Smooth muscle cell (in vitro differentiated cells): Measurements from ENCODE around the gene ERBB3. TPM values are rescaled to one million over a fixed set of nuclear protein-coding genes. Genes with fewer than 3 reads are reported as not detected.

Experiments
- DNase-seq: peaks from one replicate; lab custom pipeline; 2025; ENCODE audit not compliant: unreplicated experiment; lab: John Stamatoyannopoulos, UW
- H2AFZ ChIP-seq: fragments of 200-600 bp; sonication (generic); 2 replicates; pipeline ENCODE4 v1.6.0; 2016; ENCODE audit warnings: antibody characterized with exemption, low read depth, mild to moderate bottlenecking
- H3F3A ChIP-seq: fragments of 200-600 bp; sonication (generic); 2 replicates; pipeline ENCODE4 v1.6.0; 2017; ENCODE audit warnings: antibody characterized with exemption, low read depth
- H3K27ac ChIP-seq: fragments of 200-600 bp; sonication (generic); 2 replicates; pipeline ENCODE4 v1.5.1; 2016; ENCODE audit warnings: low read depth, mild to moderate bottlenecking
- H3K27me3 ChIP-seq: fragments of 200-600 bp; sonication (generic); 2 replicates; pipeline ENCODE4 v1.6.1; 2016; ENCODE audit warnings: low read depth, mild to moderate bottlenecking
- H3K36me3 ChIP-seq: fragments of 200-600 bp; sonication (generic); 2 replicates; pipeline ENCODE4 v1.5.1; 2016; ENCODE audit warnings: low read depth
- H3K4me1 ChIP-seq: fragments of 200-600 bp; sonication (generic); 2 replicates; pipeline ENCODE4 v1.5.1; 2016; ENCODE audit warnings: low read depth
- H3K4me2 ChIP-seq: fragments of 200-600 bp; sonication (generic); 2 replicates; pipeline ENCODE4 v1.6.0; 2016; ENCODE audit warnings: mild to moderate bottlenecking
- H3K4me3 ChIP-seq: fragments of 200-600 bp; sonication (generic); 2 replicates; pipeline ENCODE4 v1.5.1; 2016; ENCODE audit warnings: mild to moderate bottlenecking
- H3K79me2 ChIP-seq: fragments of 200-600 bp; sonication (generic); 2 replicates; pipeline ENCODE4 v1.6.0; 2016; ENCODE audit warnings: low read depth, mild to moderate bottlenecking
- H3K9ac ChIP-seq: fragments of 200-600 bp; sonication (generic); 2 replicates; pipeline ENCODE4 v1.6.0; 2016; ENCODE audit warnings: low read depth
- H3K9me3 ChIP-seq: fragments of 200-600 bp; sonication (generic); replicated peaks from 2 replicates; pipeline ENCODE4 v1.5.1; 2016; ENCODE audit warnings: low read depth
- H4K20me1 ChIP-seq: fragments of 200-600 bp; sonication (generic); 2 replicates; pipeline ENCODE4 v1.6.0; 2016; ENCODE audit warnings: low read depth
- CTCF ChIP-seq: fragments of 200-600 bp; sonication (generic); IDR thresholded peaks from 2 replicates; pipeline ENCODE4 v1.5.1; 2017; ENCODE audit warnings: borderline replicate concordance, mild to moderate bottlenecking, antibody characterized with exemption; ENCODE audit not compliant: insufficient read depth, poor library complexity, severe bottlenecking
- whole genome bisulfite sequencing: methylation state at CpG from one replicate; pipeline ENCODE4 v1.1.7; 2016; ENCODE audit warnings: low lambda C conversion rate; 5-methylcytosine and 5-hydroxymethylcytosine counted together
- polyA plus RNA-seq: library from polyadenylated mRNA; unstranded; fragments of >200 nt; fragmentation: Nextera tagmentation; extraction: Ambion mirVana; gene quantifications from 2 replicates; pipeline ENCODE4 v1.2.1, GENCODE V29; 2016
- total RNA-seq: library from RNA; depleted of rRNA; stranded (reverse); fragments of >200 nt; gene quantifications from 2 replicates; pipeline ENCODE4 v1.2.3, GENCODE V29; 2014

ERBB3 gene
- total RNA-seq (7.2 and 9.2 TPM in 2 replicates), polyA plus RNA-seq (1.2 and 9.8 TPM in 2 replicates)

DNA sequence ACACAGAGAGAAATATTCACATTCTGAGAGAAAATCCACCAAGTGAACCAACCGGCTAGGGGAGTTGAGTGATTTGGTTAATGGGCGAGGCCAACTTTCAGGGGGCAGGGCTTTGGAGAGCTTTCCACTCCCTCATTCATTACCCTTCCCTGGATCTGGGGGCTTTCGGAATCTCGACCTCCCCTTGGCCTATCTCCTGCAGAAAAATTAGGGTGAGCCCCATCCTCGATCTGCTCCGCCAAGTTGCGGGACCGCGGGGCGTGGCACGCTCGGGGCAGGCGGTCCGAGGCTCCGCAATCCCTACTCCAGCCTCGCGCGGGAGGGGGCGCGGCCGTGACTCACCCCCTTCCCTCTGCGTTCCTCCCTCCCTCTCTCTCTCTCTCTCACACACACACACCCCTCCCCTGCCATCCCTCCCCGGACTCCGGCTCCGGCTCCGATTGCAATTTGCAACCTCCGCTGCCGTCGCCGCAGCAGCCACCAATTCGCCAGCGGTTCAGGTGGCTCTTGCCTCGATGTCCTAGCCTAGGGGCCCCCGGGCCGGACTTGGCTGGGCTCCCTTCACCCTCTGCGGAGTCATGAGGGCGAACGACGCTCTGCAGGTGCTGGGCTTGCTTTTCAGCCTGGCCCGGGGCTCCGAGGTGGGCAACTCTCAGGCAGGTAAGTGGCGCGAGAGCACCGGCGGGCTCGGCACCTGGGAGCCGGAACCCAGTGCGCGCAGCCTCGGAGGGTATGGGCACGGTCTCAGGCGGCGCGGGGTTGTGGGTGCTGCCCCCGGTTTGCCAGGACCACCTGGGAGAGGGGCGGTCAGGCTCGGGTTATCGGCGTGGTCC, at the start of gene ERBB3:
Gene ERBB3, plus strand, starts transcription at position 443 of the 833 bp plus-strand sequence. Its CDS starts 136 bp downstream, at position 579.
- peak within 1 kb of the TSS; percentile 86 for H2AFZ ChIP-seq
- peak within 1 kb of the TSS; percentile 56 for H3K4me3 ChIP-seq
- H3K9ac ChIP-seq = peak within 1 kb of the TSS; percentile 16
- peaks cover 10% of the 10 kb centered on the region for H3K27me3 ChIP-seq
- no peak for TF ChIP-seq CTCF
- H3K4me1 ChIP-seq = peaks cover 3% of the 10 kb centered on the region
- no peaks in the 10 kb centered on the region for H3K36me3 ChIP-seq
- H3K27ac ChIP-seq = peak within 1 kb of the TSS; percentile 26
- peak within 1 kb of the TSS; percentile 82 for H3K4me2 ChIP-seq
- no peaks in the 10 kb centered on the region for H4K20me1 ChIP-seq
- H3F3A ChIP-seq = no peaks in the 10 kb centered on the region
- WGBS = under 1% methylated on average over 45 of the region's 59 CpGs
- no peaks in the 10 kb centered on the region for H3K9me3 ChIP-seq
- H3K79me2 ChIP-seq = no peaks in the 10 kb centered on the region
- DNase-seq = peak; percentile 55

- no peak for DNase-seq
- peaks cover 9% of the 10 kb centered on the region for H3F3A ChIP-seq
- H2AFZ ChIP-seq = no peak overlapping the region
- H3K9ac ChIP-seq = no peak overlapping the region
- no peak overlapping the region for H3K4me2 ChIP-seq
- no peaks in the 10 kb centered on the region for H3K9me3 ChIP-seq
- H3K4me1 ChIP-seq = peaks cover 4% of the 10 kb centered on the region
- H3K79me2 ChIP-seq = no peaks in the 10 kb centered on the region
- TF ChIP-seq CTCF = no peak
- peaks cover 3% of the 10 kb centered on the region for H3K36me3 ChIP-seq
- H4K20me1 ChIP-seq = no peaks in the 10 kb centered on the region
- 63% methylated on average over 1 of the region's 1 CpG for WGBS
- no peak overlapping the region for H3K4me3 ChIP-seq
- no peak overlapping the region for H3K27ac ChIP-seq
- H3K27me3 ChIP-seq = no peaks in the 10 kb centered on the region
These were observed 48.0 kb upstream of the ERBB3 start for GRCh38 chr12:56031987-56032386.

GRCh38 chr12:56034586-56035332, 45.2 kb upstream of the ERBB3 start:
- Histone ChIP-seq H3K79me2 (no peaks in the 10 kb centered on the region), H3K27me3 (no peaks in the 10 kb centered on the region)
- 90% methylated on average over 18 of the region's 21 CpGs for whole genome bisulfite sequencing

More at GRCh38 chr12:56034586-56035332, 45.2 kb upstream of the ERBB3 start:
- no peak overlapping the region for H3K27ac ChIP-seq
- no peak overlapping the region for H3K4me2 ChIP-seq
- H2AFZ ChIP-seq = no peak overlapping the region
- no peaks in the 10 kb centered on the region for H3F3A ChIP-seq
- peaks cover 3% of the 10 kb centered on the region for H3K36me3 ChIP-seq
- no peak for DNase-seq
- no peak overlapping the region for H3K9ac ChIP-seq
- no peak overlapping the region for H3K4me3 ChIP-seq
- no peaks in the 10 kb centered on the region for H4K20me1 ChIP-seq
- no peaks in the 10 kb centered on the region for H3K4me1 ChIP-seq
- no peak for TF ChIP-seq CTCF
- H3K9me3 ChIP-seq = no peaks in the 10 kb centered on the region
